Astrocyte of the cerebellum (primary cell): ENCODE data around the gene SSR4.

Source experiments
- DNase-seq: peaks from one replicate; pipeline ENCODE4 v3.0.0-alpha.2; 2011; ENCODE audit warnings: low read depth
- H3K4me3 ChIP-seq: 2 replicates; pipeline ENCODE4 v1.5.1; 2011; ENCODE audit warnings: mild to moderate bottlenecking, low read depth, low read length, moderate library complexity
- in situ Hi-C: cut with HindIII; loops from 2 replicates; pipeline ENCODE4 v1.10.0; 2017; ENCODE audit warnings: low sequenced_read_pairs
- TF ChIP-seq, protein P1 (sequence below): IDR thresholded peaks from 2 replicates; pipeline ENCODE4 v1.5.1; 2012; ENCODE audit warnings: low read length, low read depth, moderate library complexity, mild to moderate bottlenecking; ENCODE audit errors: missing control alignments

Gene SSR4

DNA sequence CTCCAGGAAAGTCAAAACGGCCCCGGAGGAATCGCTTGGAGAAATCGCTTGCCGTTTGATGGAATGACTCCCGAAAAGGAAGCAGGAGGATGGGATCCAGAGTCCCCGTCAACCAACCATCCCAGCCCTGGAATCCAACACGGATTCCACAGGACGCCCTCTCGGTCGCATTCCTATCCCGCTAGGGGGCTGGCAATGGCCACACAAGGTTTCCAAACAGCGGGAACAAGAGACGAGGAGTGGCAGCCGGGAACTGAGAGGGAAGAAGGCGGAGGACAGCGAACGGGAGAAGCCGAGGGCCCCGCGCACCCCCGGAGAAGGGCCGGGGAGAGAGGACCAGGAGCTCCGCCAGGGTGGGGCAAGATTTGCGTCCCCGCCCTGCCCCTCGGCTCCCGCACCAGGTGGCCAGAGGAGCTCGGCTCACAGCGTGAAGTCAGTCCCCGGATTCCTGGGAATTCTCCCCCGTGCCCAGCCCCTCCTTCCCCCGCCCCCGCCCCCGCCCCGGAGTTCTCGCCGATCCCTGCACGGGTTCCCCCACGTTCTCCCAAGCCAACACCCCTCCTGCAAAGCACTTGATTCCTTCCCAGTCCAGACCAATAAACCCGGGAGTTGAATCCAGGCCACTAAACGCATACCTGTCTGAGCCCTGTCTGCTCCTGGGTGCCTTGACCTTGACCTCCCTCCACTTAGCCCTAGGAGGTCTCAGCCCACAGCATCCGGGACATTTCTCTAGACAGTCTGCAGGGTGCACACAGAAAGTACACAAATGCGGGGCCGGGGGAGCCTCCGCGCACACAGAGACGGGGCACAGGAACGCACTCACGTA is 34.5 kb downstream of the SSR4 start:
- TF ChIP-seq, protein P1, sequence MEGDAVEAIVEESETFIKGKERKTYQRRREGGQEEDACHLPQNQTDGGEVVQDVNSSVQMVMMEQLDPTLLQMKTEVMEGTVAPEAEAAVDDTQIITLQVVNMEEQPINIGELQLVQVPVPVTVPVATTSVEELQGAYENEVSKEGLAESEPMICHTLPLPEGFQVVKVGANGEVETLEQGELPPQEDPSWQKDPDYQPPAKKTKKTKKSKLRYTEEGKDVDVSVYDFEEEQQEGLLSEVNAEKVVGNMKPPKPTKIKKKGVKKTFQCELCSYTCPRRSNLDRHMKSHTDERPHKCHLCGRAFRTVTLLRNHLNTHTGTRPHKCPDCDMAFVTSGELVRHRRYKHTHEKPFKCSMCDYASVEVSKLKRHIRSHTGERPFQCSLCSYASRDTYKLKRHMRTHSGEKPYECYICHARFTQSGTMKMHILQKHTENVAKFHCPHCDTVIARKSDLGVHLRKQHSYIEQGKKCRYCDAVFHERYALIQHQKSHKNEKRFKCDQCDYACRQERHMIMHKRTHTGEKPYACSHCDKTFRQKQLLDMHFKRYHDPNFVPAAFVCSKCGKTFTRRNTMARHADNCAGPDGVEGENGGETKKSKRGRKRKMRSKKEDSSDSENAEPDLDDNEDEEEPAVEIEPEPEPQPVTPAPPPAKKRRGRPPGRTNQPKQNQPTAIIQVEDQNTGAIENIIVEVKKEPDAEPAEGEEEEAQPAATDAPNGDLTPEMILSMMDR = no peak
- DNase-seq = no peak
- peak overlapping the region; percentile 15 for H3K4me3 ChIP-seq
- in situ Hi-C loops = no loop called here

DNA sequence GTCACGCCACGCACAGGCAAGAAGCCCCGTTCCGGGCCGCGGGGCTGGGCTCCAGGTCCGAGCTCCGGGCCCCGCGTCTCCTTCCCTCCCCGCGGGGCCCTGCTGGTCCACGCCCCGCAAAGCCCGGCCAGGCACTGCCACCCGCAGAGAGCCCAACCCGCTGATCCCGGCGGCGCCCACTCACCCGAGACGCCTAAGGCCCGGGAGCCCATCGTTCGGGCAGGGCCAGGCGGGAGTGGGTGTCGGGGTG is 35.0 kb downstream of the SSR4 start:
- peak overlapping the region; percentile 7 for H3K4me3 ChIP-seq
- in situ Hi-C loops = no loop called here
- TF ChIP-seq, protein P1 = no peak
- no peak for DNase-seq

DNA sequence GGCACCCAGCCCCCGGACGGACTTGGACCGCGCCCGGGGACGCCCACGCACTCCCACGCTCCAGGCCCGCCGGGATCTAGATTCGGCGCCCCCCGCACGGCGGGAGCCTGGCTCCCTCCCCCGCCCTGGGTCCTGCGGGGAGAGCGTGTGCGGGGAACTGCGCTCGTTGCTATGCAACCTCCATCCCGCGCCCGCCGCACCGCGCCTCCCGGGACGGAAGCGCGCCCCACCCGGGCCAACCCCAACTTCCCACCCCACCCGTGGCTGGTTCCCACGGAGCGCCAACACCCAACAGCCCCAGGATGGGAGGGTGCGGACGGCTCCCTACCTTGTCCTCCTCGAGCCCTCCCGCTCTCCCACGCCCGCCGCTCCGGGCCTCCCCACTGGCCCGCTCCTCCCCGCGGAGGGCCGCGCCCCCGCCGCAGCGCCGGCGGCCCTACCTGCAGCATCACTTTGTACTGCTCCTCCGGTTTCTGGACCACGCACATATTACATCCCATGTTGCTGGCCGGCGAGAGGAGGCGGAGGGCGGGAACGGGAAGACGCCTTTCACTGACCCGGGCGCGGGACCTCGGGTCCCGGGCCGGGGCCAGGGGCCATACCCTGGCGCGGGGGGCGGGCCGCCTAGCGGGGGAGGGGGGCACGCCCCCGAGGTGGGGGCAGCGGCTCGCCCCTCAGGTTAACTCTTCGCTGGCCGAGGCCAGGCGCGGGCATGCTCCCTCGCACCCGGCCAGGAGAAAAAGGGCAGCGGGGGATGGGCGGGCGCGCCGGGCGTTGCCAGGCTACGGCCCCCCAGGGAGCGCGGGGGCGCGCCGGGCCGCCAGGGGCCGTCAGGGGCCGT is 35.6 kb downstream of the SSR4 start, which contains the start of gene PDZD4:
TSS of gene PDZD4 (minus strand) at position 746 of the 841 bp plus-strand sequence. CDS start at position 500, 246 bp downstream.
- DNase-seq = no peak
- in situ Hi-C loops = no loop called here
- TF ChIP-seq, protein P1 = no peak
- H3K4me3 ChIP-seq = peak within 1 kb of the TSS; percentile 7

DNA sequence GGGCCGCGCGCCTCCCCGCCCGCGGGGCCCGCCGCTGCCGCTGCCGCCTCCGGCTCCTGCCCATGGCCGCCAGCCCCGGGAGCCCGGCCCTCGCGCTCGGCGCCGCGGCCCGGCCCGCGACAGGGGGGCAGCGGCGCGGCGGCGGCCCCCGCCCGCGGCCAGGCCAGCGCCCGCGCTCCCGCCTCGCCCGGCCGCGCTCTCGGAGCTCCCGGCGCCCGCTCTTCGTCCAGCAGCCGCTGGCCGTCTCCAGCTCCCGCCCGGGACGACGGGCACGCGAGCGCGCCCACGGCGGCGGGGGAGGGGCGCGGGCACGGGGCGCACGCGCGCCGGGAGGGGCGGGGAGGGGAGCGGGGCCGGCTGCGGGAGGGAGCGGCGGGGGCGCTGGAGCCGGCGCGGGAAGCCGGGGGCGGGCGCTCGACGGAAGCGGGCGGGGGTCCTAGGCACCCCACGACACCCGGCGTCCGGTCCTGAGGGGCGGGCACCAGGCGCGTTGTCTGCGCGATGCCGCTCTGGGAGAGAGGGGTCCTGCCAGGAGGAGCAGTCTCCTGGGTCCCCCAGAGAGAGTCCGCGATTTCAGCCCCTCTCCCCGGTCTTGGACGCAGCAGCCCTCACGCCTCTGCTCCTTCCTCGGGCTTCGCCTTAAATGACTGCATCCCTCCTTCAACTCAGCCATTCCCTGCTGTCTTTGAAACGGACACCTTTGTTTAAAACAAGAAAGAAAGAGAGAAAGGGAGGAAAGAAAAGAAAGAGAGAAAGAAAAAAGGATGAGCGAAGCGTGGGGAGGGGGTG is 36.4 kb downstream of the SSR4 start:
- in situ Hi-C loops = no loop called here
- H3K4me3 ChIP-seq = no peak overlapping the region
- no peak for DNase-seq
- TF ChIP-seq, protein P1 = no peak

DNA sequence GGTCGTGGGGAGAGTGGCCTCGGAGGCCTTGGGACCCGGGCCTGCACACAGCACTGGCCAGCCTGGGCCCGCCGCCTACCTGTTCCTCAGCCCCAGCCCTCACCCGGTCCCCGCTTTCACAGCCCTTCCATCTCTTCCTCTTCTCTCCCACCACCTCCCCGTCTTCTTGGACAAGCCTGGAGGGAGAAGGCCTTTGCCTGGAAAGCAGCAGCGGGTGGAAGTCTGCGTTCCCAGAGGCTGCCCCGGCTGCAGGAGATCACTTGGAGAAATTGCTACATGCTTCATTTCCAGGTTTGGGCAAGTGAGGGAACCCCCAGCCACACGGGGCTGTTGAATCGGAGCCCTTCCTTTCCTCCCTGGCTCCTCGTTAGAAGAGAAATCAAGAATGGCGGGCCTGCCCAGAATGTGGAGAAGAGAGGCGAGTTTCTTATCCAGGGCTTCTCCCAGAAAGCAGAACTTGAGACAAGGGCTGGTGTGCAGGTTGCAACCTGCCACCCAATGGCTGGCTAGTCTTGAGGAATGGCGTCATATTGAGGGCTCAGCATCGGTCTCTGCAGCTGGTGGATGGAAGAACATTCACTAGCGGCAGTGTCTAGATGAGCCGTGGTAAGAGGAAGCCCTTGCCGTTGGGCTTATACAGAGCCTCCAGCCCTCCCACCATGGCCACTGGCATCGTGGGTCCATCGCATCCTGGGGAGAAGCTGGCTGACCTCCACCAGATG is 37.1 kb downstream of the SSR4 start:
- no peak for DNase-seq
- in situ Hi-C loops = no loop called here
- TF ChIP-seq, protein P1 = no peak
- H3K4me3 ChIP-seq = no peak overlapping the region

DNA sequence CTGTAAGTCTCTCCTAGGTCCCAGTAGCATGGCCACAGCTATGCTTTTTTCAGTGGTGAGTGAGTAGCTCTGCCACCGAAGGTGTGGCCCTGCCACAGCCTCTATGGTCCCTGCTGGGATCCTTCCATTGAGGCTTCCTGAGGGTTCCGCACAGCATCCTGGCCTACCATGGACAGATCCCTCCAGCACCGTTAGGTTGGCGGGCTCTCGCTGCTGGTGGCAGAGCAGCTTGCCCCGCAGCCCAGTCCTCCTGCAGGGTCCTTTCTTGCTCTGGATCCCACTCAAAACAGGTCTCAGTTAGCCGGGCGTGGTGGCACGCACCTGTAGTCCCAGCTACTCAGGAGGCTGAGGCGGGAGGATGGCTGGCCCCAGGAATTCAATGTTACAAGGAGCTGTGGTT is 38.3 kb downstream of the SSR4 start:
- TF ChIP-seq, protein P1 = no peak
- no peak overlapping the region for H3K4me3 ChIP-seq
- in situ Hi-C loops = no loop called here
- no peak for DNase-seq
